Umbilical cord (tissue), 2 donors: Measurements from ENCODE around the gene DNAJC27. TPM values are rescaled to one million over a fixed set of nuclear protein-coding genes. Genes with fewer than 3 reads are reported as not detected.
A peak's percentile ranks its signal among the peaks of the same experiment; 100 is the strongest.

ENCODE experiments used
- DNase-seq: peaks from one replicate; pipeline ENCODE4 v3.0.0-alpha.2; 2015; ENCODE audit warnings: low spot score
- total RNA-seq: library from RNA; depleted of rRNA; stranded (reverse); fragments of >200 nt; gene quantifications from one replicate; pipeline ENCODE4 v1.2.3, GENCODE V29; 2014; ENCODE audit warnings: low replicate concordance; ENCODE audit not compliant: insufficient read depth

Gene DNAJC27
- total RNA-seq, 1 donor from 2014 or later: 5.3 TPM

DNA sequence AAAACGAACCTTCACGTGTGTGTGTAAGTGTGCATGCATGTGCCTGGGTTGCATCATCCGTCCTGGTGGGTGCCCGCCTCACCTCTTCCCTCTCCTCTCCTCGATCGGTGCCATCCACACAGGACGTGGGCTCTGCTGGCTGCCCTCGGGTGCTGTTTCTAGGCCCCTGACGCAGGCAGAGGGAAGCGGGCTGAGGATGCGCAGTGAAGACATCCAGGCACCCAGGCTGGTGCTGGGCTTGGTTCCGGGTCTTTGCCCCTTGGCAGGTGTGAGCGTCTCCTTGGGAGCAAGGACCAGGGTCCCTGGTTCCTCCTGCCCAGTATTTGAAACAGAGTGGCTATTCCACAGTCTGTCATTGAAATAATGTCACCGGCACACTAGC is 45.5 kb downstream of the DNAJC27 start:
- no peak for DNase-seq

- DNase-seq: no peak
Observed at GRCh38 chr2:24925815-24926214, 45.9 kb downstream of the DNAJC27 start.

DNA sequence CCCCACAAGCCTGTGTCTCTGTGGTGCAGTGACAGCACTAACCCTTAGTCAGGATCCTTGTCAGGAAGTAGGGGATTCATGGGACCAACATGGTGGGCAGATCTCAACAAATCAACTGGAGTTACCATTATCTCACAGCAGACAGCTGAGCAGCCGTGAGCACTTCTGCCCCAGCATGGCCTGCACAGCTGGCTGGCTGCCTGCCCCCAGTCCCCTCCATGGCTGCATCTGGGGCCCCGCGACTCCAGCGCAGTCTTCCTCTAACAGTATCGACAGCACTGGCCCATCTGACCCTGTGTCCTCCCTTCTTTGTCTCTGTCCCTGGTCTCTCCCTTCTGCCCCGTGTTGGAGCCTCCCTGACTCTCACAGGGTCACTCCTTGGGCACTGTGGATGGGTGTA is 47.0 kb downstream of the DNAJC27 start:
- DNase-seq: no peak

GRCh38 chr2:24924266-24924665 is 47.5 kb downstream of the DNAJC27 start:
- no peak for DNase-seq

DNA sequence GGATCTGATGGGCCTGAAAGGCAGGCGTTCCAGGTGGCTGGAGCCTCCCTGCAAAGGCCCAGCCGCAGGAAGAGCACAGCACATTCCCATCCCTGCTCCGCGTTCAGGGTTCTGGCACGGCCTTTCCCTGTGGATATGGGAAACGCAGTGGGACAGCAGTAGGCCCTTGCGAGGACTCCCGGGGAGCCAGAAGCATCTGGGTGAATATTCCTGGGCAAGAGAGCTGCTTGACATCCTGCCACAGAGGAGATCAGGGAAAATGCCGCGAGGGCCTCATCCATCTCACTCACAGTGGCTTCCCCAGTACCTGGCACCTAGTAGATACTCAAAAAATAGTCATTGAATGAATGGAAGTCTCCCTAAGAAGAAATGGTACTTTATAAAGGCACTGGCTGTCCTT is 48.6 kb downstream of the DNAJC27 start:
- no peak for DNase-seq

GRCh38 chr2:24922556-24922955 is 49.2 kb downstream of the DNAJC27 start:
- no peak for DNase-seq

GRCh38 chr2:24920809-24921441 is 50.8 kb downstream of the DNAJC27 start:
- no peak for DNase-seq

DNA sequence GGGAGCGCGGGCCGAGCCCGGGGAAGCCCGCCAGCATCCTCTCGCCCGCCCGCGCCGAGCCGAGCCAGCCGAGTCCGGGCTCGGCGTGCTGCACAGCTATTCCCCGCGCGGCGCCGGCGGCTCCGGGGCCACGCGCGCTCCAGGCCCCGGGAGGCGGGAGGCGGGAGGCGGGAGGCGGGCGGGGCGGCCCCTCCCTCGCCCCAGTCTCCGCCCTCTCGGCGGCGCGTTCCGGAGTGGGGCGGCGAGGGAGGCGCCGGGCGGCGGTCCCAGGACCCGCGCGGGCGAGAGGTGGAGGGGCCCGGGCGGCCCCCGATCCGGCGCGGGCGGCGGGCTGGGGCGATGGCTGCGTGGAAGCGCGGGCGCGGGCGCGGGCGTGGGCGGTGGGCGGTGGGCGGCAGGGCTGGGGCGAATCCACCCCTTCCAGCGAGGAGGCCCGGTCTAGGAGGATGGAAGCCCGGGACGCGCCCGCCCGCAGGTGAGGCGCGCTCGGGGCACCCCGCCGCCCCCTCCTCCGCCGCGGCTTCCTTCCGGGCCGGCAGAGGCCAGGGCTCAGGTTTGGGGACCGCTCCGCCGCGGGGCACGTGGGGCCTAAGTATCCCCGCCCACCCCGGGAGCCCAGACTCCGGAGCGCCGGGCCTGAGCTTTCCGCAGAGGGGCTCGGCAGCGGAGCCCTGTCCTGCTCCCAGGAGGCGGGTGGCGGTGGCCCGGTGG is 51.5 kb downstream of the DNAJC27 start, which contains the start of gene ADCY3:
Gene ADCY3, minus strand, starts transcription at position 140 of the 711 bp plus-strand sequence. CDS start 1,250 bp downstream, outside the sequence.
- peak; percentile 55 for DNase-seq

- peak; percentile 38 for DNase-seq
Observed at GRCh38 chr2:24919506-24920097, 52.2 kb downstream of the DNAJC27 start.

DNA sequence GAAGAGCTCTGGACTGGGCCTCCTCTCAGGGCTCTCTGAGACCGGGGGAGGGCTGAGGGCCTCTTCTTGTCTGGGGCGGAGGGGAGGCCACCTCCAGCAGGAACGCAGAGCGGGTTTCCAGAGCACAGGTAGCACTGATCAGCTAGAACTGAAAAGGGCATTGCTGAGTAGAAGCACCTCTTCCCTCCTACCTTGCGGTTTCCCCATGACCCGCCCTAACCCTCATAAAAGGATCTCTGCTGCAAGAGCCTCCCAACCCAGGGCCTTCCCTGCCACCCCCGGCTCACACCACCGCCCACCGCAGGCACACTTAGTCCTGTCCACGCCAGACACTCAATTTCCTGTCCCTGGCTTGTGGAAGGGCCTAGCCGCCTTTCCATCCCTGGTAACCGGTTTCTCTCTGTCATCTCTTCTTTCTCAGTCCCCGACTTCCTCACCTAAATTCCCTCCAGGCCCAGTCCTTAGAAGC is 52.7 kb downstream of the DNAJC27 start:
- peak; percentile 26 for DNase-seq

GRCh38 chr2:24918326-24919036 is 53.3 kb downstream of the DNAJC27 start:
- no peak for DNase-seq

- DNase-seq: no peak
Observed at GRCh38 chr2:24917731-24918325, 53.9 kb downstream of the DNAJC27 start.

GRCh38 chr2:24917086-24917485 is 54.7 kb downstream of the DNAJC27 start:
- no peak for DNase-seq

DNA sequence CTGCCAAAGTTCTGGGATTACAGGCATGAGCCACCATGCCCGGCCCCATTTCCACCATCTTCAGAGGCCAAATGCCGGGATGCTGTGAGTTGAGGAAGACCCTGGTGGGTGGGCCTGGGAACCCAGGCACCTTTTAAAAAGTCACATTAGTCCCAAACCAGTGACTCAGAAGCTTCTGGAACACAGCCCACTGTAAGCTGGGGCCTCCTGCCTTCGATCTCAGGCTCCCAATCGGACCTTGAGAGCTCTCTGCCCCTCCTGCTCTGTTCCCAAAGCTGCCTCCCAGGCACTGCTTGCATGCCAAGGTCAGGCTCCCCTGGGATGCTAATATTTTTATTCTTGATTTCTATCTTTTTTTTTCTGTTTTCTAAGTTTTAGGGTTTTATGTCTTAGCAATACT is 56.0 kb downstream of the DNAJC27 start:
- DNase-seq: no peak

DNA sequence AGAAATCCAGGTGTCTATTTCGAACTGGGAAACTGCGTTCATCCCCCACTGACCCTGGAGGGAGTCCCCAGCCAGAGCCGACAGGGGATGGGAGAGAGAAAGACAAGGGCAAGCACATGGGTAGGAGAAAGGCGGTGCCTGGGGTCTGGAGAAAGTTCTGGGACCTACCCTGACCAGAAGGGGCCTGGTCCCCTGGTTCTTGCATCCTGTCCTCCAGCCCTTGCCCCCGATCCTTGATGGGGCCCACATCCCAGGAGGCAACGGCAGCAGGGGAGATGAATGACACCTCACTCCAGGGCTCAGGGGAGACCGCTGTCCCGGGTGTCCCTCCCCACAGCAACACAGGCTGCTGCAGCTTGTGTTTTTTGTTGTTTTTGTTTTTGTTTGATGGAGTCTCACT is 56.6 kb downstream of the DNAJC27 start:
- DNase-seq: no peak

- DNase-seq: no peak
Observed at GRCh38 chr2:24914713-24915112, 57.0 kb downstream of the DNAJC27 start.

- no peak for DNase-seq
Observed at GRCh38 chr2:24913911-24914310, 57.8 kb downstream of the DNAJC27 start.

DNA sequence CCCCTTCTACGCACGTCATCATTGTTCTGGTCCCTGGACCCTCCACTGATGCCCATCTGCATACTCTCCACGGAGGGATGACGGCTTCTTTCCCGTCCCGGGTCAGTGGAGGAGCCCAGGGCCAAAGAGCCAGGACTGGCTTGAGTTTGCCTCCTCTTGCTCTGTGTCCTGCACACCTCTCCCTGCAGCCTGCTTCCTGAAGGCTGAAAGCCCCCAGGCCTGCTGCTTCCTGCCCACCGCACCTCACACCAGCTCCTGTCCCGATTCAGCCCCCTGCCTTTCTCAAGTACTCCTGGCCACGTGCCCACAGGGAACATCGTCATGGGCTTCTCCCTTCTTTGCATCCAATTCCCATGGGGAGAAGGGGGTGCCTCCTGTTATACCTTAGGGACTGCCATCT is 58.8 kb downstream of the DNAJC27 start:
- no peak for DNase-seq

GRCh38 chr2:24912523-24912922 is 59.2 kb downstream of the DNAJC27 start:
- no peak for DNase-seq

DNA sequence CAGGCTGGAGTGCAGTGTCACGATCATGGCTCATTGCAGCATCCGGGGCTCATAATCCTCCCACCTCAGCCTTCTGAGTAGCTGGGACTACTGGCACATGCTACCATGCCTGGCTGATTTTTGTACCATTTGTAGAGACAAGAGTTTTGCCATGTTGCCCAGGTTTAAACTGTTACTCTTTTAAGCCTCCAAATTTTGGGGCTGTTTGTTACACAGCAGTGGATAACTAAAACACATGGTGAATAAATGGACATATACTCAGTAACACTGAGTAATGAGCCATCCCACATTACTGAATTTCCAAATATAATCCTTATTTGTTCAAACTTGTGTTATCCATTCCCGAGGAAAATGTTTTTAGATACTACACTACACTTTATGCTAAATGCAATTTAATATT is 61.5 kb downstream of the DNAJC27 start:
- no peak for DNase-seq

DNA sequence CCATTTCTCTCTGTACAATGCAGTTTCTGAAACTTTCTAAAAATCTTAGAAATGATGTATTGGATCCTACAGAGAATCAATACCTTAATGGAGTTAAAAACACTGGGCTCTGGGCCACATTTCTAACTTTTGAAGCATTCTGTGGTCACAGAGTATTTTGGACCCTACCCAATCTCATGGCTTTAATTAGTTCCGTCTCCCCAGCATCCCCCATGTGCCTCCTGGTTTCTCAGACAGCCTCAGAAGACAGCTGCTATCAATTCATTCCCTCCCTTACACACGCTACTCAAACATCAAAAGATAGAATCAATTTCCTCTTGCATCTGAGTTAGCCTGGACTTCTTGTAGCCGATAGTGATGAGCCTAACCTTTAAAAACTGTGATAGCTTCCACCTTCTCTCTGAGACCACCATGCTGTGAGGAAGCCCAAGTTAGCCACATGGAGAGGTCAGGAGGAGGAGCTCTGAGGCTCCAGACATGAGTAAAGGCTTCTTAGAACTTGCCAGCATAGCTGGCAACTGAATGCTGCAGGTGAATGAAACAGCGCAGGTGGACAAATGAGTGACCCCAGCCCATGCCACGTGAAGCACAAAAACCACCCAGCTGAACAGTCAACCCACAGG is 62.1 kb downstream of the DNAJC27 start:
- no peak for DNase-seq
